BE2C (cell line): ENCODE measurements around the gene ADAMTS2.

Experiments
- DNase-seq: peaks from one replicate; pipeline ENCODE4 v3.0.0-alpha.2; 2020
- H3K27me3 ChIP-seq: fragments of 250-450 bp; sonication (Bioruptor Pico); 2 replicates; pipeline ENCODE4 v1.5.1; 2020; ENCODE audit warnings: mild to moderate bottlenecking
- H3K36me3 ChIP-seq: fragments of 250-450 bp; sonication (Bioruptor Pico); 2 replicates; pipeline ENCODE4 v1.5.1; 2020; ENCODE audit warnings: mild to moderate bottlenecking
- H3K4me1 ChIP-seq: fragments of 250-450 bp; sonication (Bioruptor Pico); 2 replicates; pipeline ENCODE4 v1.5.1; 2020
- H3K4me3 ChIP-seq: 2 replicates; pipeline ENCODE4 v1.5.1; 2011; ENCODE audit warnings: low read depth, low read length
- H3K9me3 ChIP-seq: fragments of 250-450 bp; sonication (Bioruptor Pico); 2 replicates; pipeline ENCODE4 v1.5.1; 2020
- TF ChIP-seq, protein P1 (sequence below): IDR thresholded peaks from 2 replicates; pipeline ENCODE4 v1.5.1; 2012; ENCODE audit warnings: mild to moderate bottlenecking, low read depth, low read length

The ADAMTS2 gene

DNA sequence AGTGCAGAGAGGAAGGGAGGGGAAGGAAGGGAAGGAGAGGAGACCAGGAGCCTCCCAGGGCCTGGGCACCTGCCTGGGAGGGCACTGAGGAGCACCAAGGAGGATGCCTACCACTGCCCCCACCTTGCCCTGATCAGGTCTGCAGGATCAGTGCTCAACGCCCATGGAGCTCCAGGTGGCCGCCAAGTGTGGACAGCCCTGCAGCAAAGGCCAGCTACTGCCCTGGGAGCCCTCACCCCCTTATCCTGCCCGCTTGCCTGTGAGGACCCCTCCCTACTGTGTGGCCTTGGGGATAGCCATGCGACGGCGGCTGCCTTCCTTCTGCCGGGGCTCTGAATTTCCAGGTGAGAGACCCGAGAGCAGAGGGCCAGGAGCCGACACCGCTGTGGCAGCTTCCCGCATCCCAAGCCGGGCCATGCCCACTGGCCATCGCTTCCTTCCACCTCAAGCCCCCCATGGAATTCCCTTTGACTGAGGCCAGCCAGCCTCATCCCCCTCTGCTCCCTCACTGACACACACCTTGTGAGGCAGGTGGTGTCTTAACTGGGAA lies 12.4 kb downstream of the ADAMTS2 start:
- no peak overlapping the region for H3K4me3 ChIP-seq
- no peaks in the 10 kb centered on the region for H3K27me3 ChIP-seq
- DNase-seq: no peak
- H3K36me3 ChIP-seq: no peaks in the 10 kb centered on the region
- H3K4me1 ChIP-seq: no peaks in the 10 kb centered on the region
- H3K9me3 ChIP-seq: no peaks in the 10 kb centered on the region; the same call in 1 of the 2 replicates
- TF ChIP-seq, protein P1, sequence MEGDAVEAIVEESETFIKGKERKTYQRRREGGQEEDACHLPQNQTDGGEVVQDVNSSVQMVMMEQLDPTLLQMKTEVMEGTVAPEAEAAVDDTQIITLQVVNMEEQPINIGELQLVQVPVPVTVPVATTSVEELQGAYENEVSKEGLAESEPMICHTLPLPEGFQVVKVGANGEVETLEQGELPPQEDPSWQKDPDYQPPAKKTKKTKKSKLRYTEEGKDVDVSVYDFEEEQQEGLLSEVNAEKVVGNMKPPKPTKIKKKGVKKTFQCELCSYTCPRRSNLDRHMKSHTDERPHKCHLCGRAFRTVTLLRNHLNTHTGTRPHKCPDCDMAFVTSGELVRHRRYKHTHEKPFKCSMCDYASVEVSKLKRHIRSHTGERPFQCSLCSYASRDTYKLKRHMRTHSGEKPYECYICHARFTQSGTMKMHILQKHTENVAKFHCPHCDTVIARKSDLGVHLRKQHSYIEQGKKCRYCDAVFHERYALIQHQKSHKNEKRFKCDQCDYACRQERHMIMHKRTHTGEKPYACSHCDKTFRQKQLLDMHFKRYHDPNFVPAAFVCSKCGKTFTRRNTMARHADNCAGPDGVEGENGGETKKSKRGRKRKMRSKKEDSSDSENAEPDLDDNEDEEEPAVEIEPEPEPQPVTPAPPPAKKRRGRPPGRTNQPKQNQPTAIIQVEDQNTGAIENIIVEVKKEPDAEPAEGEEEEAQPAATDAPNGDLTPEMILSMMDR: no peak

DNA sequence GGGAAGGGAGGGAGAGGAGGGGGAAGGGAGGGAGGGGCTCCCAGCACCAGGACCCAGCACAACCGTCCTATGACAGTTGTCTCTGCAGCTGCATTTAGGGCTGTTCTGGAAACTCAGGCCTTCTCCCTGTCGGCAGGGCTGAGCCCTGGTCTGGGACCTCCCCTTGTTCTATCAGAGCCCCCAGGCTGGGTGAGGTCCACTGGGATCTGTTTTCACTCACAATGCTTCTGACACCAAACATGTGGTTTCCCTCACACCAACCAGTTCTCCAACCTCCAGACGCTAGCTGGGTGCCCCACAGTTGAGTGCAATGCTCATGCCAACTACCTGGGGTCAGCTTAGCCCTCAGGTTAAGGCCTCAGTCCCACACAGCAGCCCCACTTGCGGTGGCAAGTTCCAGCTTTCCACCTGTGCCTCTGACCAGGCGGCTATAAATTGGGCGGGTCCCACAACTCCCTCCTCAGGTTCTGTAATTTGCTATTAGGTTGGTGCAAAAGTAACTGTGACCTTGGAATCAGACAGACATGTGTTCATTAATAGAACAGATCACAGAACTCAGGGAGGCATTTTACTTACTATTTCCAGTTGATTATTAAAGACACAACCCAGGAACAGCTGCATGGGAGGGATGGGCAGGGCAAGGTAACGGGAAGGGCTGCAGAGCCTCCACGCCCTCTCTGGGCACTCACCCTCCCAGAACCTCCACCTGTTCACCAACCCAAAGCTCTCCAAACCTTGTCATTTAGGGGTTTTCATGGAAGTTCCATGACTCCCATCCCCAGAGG lies 13.5 kb downstream of the ADAMTS2 start:
- Histone ChIP-seq H3K9me3 (no peaks in the 10 kb centered on the region), H3K36me3 (no peaks in the 10 kb centered on the region), H3K27me3 (no peaks in the 10 kb centered on the region), H3K4me3 (no peak overlapping the region), H3K4me1 (no peaks in the 10 kb centered on the region)
- DNase-seq: no peak
- TF ChIP-seq, protein P1: no peak

DNA sequence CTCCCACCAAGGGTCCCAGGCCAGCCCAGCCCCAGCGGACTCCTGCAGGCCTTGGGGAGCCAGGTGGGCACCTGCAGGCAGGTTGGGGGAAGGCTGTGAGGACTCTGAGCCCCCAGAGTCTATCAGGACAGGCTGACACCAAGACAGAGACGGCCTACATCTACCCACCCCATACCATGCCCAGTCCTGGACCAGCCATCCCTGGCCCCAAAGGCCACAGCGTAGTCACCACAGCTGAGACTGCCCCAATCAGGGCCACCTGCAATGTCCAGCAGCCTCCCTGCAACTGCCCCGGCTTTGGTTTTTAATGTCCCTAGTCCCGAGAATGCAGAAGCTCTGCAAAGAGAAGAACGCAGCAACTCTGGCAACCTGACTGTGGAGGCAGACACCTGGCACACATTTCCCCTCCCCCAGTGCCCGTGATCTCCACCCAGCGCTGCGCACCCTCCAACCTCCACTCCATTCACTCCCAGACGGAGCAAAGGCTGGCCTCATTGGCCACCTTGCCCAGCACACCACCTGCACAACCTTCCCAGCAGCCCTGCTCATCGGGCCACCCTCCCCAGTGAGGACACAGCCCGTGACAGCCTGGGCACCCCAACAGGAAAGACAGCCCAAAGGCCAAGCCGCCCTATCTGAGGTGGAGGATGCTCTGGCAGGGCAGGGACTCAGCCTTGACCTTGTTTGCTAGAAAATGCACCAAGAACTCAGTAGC lies 14.9 kb downstream of the ADAMTS2 start:
- no peaks in the 10 kb centered on the region for H3K9me3 ChIP-seq
- no peaks in the 10 kb centered on the region for H3K4me1 ChIP-seq
- no peak for DNase-seq
- TF ChIP-seq, protein P1: no peak
- no peaks in the 10 kb centered on the region for H3K27me3 ChIP-seq
- H3K4me3 ChIP-seq: no peak overlapping the region
- H3K36me3 ChIP-seq: no peaks in the 10 kb centered on the region

DNA sequence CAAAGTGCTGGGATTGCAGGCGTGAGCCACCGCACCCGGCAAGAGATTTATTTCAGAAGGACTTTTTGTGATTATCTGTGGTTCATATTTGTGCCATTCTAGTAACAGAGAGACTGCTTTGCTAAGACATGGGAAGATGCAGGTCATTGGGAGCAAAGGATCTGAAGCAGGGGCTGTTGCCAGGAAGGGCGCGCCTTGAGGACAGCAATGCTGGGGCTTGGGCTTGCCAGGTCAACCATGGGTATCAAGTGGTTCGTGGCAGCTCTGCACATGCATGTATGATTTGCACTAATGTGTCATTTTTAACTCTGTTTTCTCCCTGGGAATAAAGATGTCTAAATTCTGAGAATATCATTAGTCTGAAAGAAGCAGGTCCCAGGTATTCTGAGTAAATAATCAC lies 17.0 kb downstream of the ADAMTS2 start:
- DNase-seq: no peak
- no peak overlapping the region for H3K4me3 ChIP-seq
- TF ChIP-seq, protein P1: no peak
- H3K36me3 ChIP-seq: no peaks in the 10 kb centered on the region
- no peaks in the 10 kb centered on the region for H3K9me3 ChIP-seq
- no peaks in the 10 kb centered on the region for H3K4me1 ChIP-seq
- H3K27me3 ChIP-seq: no peaks in the 10 kb centered on the region

DNA sequence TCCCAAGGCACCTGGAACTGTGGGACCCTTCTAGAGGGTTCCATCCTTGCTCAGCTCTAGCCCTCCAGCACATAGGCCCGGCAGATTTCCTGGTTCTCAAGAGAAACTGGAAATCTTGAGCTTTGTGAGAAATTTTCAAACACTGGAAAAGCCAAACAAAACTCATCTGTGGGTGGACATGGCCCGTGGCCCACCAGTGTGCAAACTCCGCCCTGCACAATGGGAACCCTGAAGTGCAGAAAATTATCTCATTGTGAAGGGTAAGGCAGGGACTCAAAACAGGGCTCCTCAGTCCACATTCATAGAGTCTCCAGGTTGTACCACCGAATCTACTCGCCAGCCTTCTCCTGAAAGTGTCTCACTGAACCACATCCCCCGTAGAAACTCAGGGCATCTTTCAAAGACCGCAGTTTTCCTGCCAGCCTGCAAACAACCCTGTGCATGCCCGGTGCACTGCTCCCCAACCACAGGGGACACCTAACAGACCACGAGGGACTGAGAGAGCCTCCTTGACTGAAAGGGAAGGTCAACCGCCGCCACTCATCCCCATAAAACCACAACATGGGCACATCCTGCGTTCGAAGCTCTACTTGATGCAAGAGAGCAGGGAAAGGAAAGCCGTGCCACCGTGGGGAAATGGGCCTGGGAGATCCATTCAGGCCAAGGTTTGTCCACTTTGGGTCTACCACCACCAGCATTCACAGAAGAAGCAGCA lies 18.1 kb downstream of the ADAMTS2 start:
- DNase-seq: no peak
- no peaks in the 10 kb centered on the region for H3K9me3 ChIP-seq
- no peaks in the 10 kb centered on the region for H3K36me3 ChIP-seq
- H3K4me1 ChIP-seq: no peaks in the 10 kb centered on the region
- no peaks in the 10 kb centered on the region for H3K27me3 ChIP-seq
- TF ChIP-seq, protein P1: no peak
- no peak overlapping the region for H3K4me3 ChIP-seq
